ENCODE data around the gene PPP1R15B.

DNA sequence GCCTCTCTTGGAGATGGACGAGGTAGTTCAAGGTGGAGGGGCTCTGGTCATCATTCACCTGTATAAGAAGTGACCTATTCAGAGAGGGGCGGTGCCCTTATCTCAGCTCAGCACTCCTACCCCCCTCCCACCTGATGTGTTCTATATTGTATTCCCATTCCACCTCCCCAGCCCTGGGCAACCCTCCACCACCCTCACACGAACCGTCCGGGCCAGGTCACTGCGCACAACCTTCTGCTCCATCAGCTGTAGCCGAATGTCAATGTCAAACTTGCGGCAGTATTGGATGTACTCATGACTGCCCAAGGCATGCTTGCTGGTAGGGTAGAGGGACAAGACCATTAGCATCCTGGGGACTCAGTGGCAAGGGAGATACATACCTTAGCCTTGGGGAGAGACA, 48.7 kb upstream of the PPP1R15B start:
- TF ChIP-seq, protein P1, sequence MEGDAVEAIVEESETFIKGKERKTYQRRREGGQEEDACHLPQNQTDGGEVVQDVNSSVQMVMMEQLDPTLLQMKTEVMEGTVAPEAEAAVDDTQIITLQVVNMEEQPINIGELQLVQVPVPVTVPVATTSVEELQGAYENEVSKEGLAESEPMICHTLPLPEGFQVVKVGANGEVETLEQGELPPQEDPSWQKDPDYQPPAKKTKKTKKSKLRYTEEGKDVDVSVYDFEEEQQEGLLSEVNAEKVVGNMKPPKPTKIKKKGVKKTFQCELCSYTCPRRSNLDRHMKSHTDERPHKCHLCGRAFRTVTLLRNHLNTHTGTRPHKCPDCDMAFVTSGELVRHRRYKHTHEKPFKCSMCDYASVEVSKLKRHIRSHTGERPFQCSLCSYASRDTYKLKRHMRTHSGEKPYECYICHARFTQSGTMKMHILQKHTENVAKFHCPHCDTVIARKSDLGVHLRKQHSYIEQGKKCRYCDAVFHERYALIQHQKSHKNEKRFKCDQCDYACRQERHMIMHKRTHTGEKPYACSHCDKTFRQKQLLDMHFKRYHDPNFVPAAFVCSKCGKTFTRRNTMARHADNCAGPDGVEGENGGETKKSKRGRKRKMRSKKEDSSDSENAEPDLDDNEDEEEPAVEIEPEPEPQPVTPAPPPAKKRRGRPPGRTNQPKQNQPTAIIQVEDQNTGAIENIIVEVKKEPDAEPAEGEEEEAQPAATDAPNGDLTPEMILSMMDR (IDR thresholded peaks at IDR 0.05): no peak
- TF ChIP-seq POLR2A (IDR thresholded peaks at IDR 0.05): no peak

Data from esophagus squamous epithelium (tissue), 4 donors.